Skin of body (tissue), 2 donors: Measurements from ENCODE around the gene LRRC47. TPM values are rescaled to one million over a fixed set of nuclear protein-coding genes. Genes with fewer than 3 reads are reported as not detected.

Experiments
- DNase-seq: peaks from one replicate; lab custom pipeline; 2025; lab: John Stamatoyannopoulos, UW
- total RNA-seq: library from RNA; depleted of rRNA; stranded (reverse); fragments of >200 nt; gene quantifications from one replicate; pipeline ENCODE4 v1.2.3, GENCODE V29; 2014

LRRC47 gene
- total RNA-seq, 1 donor from 2014 or later: 24.4 TPM

- no peak for DNase-seq
Measured at GRCh38 chr1:3787349-3787715, 9.0 kb downstream of the LRRC47 start.

GRCh38 chr1:3786468-3787348 lies 9.6 kb downstream of the LRRC47 start:
- no peak for DNase-seq

GRCh38 chr1:3785456-3786157 lies 10.7 kb downstream of the LRRC47 start:
- no peak for DNase-seq

- no peak for DNase-seq
Measured at GRCh38 chr1:3785045-3785444, 11.3 kb downstream of the LRRC47 start.

GRCh38 chr1:3783651-3784474 lies 12.4 kb downstream of the LRRC47 start:
- DNase-seq: no peak

GRCh38 chr1:3780901-3781300 lies 15.4 kb downstream of the LRRC47 start:
- no peak for DNase-seq

GRCh38 chr1:3779912-3780416 lies 16.3 kb downstream of the LRRC47 start:
- DNase-seq: no peak

GRCh38 chr1:3779265-3779911 lies 16.9 kb downstream of the LRRC47 start:
- no peak for DNase-seq

- no peak for DNase-seq
Measured at GRCh38 chr1:3778590-3779264, 17.6 kb downstream of the LRRC47 start.

GRCh38 chr1:3777647-3778589 lies 18.4 kb downstream of the LRRC47 start:
- no peak for DNase-seq

- DNase-seq: no peak
Measured at GRCh38 chr1:3777078-3777547, 19.2 kb downstream of the LRRC47 start.

- no peak for DNase-seq
Measured at GRCh38 chr1:3776231-3776961, 19.9 kb downstream of the LRRC47 start.

- DNase-seq: no peak
Measured at GRCh38 chr1:3775490-3776230, 20.6 kb downstream of the LRRC47 start.

GRCh38 chr1:3774946-3775489 lies 21.3 kb downstream of the LRRC47 start:
- DNase-seq: no peak

- DNase-seq: no peak
Measured at GRCh38 chr1:3774276-3774945, 21.9 kb downstream of the LRRC47 start.

GRCh38 chr1:3773572-3774275 lies 22.6 kb downstream of the LRRC47 start:
- no peak for DNase-seq
